GM12892 (cell line): ENCODE data around the gene ATP5MK.

Source experiments
- DNase-seq: peaks from one replicate; pipeline ENCODE4 v3.0.0; 2011; ENCODE audit not compliant: insufficient read length
- FAIRE-seq: peaks from 2 replicates; lab custom pipeline; 2011; peaks lifted over from hg19 to GRCh38; lab: Jason Lieb, UNC
- POLR2A ChIP-seq: IDR thresholded peaks from 2 replicates; pipeline ENCODE4 v1.6.1; 2011; ENCODE audit warnings: low read depth, low read length, control low read depth
- POLR2AphosphoS5 ChIP-seq: IDR thresholded peaks from 2 replicates; pipeline ENCODE4 v1.6.1; 2011; ENCODE audit warnings: low read depth, low read length, control low read depth
- TAF1 ChIP-seq: IDR thresholded peaks from 2 replicates; pipeline ENCODE4 v1.6.1; 2011; ENCODE audit warnings: low read depth, mild to moderate bottlenecking, control low read depth, low read length, borderline replicate concordance

Gene ATP5MK

GRCh38 chr10:103350175-103350516, 46.1 kb downstream of the ATP5MK start:
- FAIRE-seq (no peak), DNase-seq (no peak)
- TF ChIP-seq TAF1 = no peak
- no peak for TF ChIP-seq POLR2AphosphoS5
- no peak for TF ChIP-seq POLR2A
